Progenitor cell of endocrine pancreas (in vitro differentiated cells): Measurements from ENCODE around the gene OPHN1. TPM values are rescaled to one million over a fixed set of nuclear protein-coding genes. Genes with fewer than 3 reads are reported as not detected.

Source experiments
- DNase-seq: peaks from one replicate; pipeline ENCODE4 v3.0.0; 2021; ENCODE audit warnings: low spot score; ENCODE audit not compliant: unreplicated experiment
- H3K27ac Mint-ChIP-seq: 2 replicates; pipeline ENCODE4 v1.8.0; 2021; ENCODE audit warnings: mild to moderate bottlenecking, moderate library complexity, mixed read lengths
- H3K27me3 Mint-ChIP-seq: 2 replicates; pipeline ENCODE4 v1.8.0; 2021; ENCODE audit warnings: mixed read lengths
- H3K36me3 Mint-ChIP-seq: 2 replicates; pipeline ENCODE4 v1.8.0; 2022; ENCODE audit warnings: mixed read lengths; ENCODE audit not compliant: insufficient read depth
- H3K4me1 Mint-ChIP-seq: 2 replicates; pipeline ENCODE4 v1.8.0; 2021; ENCODE audit warnings: low read depth, mixed read lengths
- H3K4me3 Mint-ChIP-seq: 2 replicates; pipeline ENCODE4 v1.8.0; 2021; ENCODE audit warnings: low read depth, mild to moderate bottlenecking, moderate library complexity, mixed read lengths
- H3K9me3 Mint-ChIP-seq: 2 replicates; pipeline ENCODE4 v1.8.0; 2021; ENCODE audit warnings: low read depth, mixed read lengths
- CTCF ChIP-seq: fragments of 200-600 bp; sonication (generic); IDR thresholded peaks from one replicate; pipeline ENCODE4 v1.5.0; 2021; ENCODE audit warnings: antibody characterized with exemption, mild to moderate bottlenecking; ENCODE audit not compliant: unreplicated experiment
- total RNA-seq: library from RNA; stranded (reverse); gene quantifications from 2 replicates; pipeline ENCODE4 v1.2.1, GENCODE V29; 2021

Gene OPHN1
- total RNA-seq, 1 donor from 2014 or later: 7.2 TPM

GRCh38 chrX:68462197-68462596, 28.9 kb upstream of the OPHN1 start:
- Mint-ChIP-seq H3K27ac (no peak overlapping the region), H3K9me3 (peaks cover 3% of the 10 kb centered on the region), H3K4me3 (no peak overlapping the region)

GRCh38 chrX:68461576-68461975, 28.3 kb upstream of the OPHN1 start:
- no peak for TF ChIP-seq CTCF
- Mint-ChIP-seq H3K27ac (no peak overlapping the region), H3K4me3 (no peak overlapping the region), H3K4me1 (no peaks in the 10 kb centered on the region), H3K27me3 (no peaks in the 10 kb centered on the region), H3K9me3 (peaks cover 3% of the 10 kb centered on the region), H3K36me3 (no peaks in the 10 kb centered on the region)
- DNase-seq: no peak

More at GRCh38 chrX:68462197-68462596, 28.9 kb upstream of the OPHN1 start:
- H3K36me3 Mint-ChIP-seq: no peaks in the 10 kb centered on the region
- TF ChIP-seq CTCF: no peak
- H3K4me1 Mint-ChIP-seq: no peaks in the 10 kb centered on the region
- no peaks in the 10 kb centered on the region for H3K27me3 Mint-ChIP-seq
- no peak for DNase-seq

GRCh38 chrX:68461093-68461492, 27.8 kb upstream of the OPHN1 start:
- Mint-ChIP-seq H3K27ac (no peak overlapping the region), H3K36me3 (no peaks in the 10 kb centered on the region), H3K27me3 (no peaks in the 10 kb centered on the region), H3K9me3 (peaks cover 3% of the 10 kb centered on the region), H3K4me3 (no peak overlapping the region), H3K4me1 (no peaks in the 10 kb centered on the region)
- no peak for DNase-seq
- no peak for TF ChIP-seq CTCF

- Mint-ChIP-seq H3K4me3 (no peak overlapping the region), H3K4me1 (no peaks in the 10 kb centered on the region), H3K36me3 (no peaks in the 10 kb centered on the region), H3K9me3 (peaks cover 3% of the 10 kb centered on the region), H3K27me3 (no peaks in the 10 kb centered on the region), H3K27ac (no peak overlapping the region)
- TF ChIP-seq CTCF: no peak
- no peak for DNase-seq
Measured at GRCh38 chrX:68455151-68455510, 21.8 kb upstream of the OPHN1 start.

- Mint-ChIP-seq H3K4me1 (no peaks in the 10 kb centered on the region), H3K36me3 (no peaks in the 10 kb centered on the region), H3K4me3 (no peak overlapping the region), H3K9me3 (no peaks in the 10 kb centered on the region), H3K27ac (no peak overlapping the region), H3K27me3 (no peaks in the 10 kb centered on the region)
- no peak for DNase-seq
- no peak for TF ChIP-seq CTCF
Measured at GRCh38 chrX:68454476-68455150, 21.3 kb upstream of the OPHN1 start.
